A673 (cell line): ENCODE measurements around the gene HLA-DQB1. TPM values are rescaled to one million over a fixed set of nuclear protein-coding genes. Genes with fewer than 3 reads are reported as not detected.

Experiments
- BruUV-seq: library from RNA; stranded (reverse); fragments of 400-500 nt; replicated peaks from 2 replicates; lab custom pipeline; 2021; lab: Mats Ljungman, UMichigan
- CTCF ChIA-PET: fragments of 300-600 bp; sonication (Branson Sonifier 250); formaldehyde crosslinking; loops from one replicate; lab custom pipeline; 2022; ENCODE audit warnings: antibody characterized with exemption; lab: Charles Lee
- POLR2A ChIA-PET: fragments of 300-600 bp; sonication (Branson Sonifier 250); formaldehyde crosslinking; loops from one replicate; lab custom pipeline; 2022; ENCODE audit warnings: antibody characterized with exemption; ENCODE audit not compliant: low non-redundant PET; lab: Charles Lee
- DNase-seq: peaks from one replicate; pipeline ENCODE4 v3.0.0-alpha.2; 2015; ENCODE audit warnings: low spot score
- H3K27ac ChIP-seq: fragments of 200-600 bp; sonication (generic); 2 replicates; pipeline ENCODE4 v1.5.1; 2016; ENCODE audit warnings: mixed run types, low read depth, mild to moderate bottlenecking, mixed read lengths, antibody characterized with exemption, low read length; ENCODE audit not compliant: poor library complexity, severe bottlenecking
- H3K27me3 ChIP-seq: fragments of 200-600 bp; sonication (generic); replicated peaks from 2 replicates; pipeline ENCODE4 v1.6.1; 2017; ENCODE audit warnings: mixed run types, low read depth, mild to moderate bottlenecking, mixed read lengths, antibody characterized with exemption, low read length; ENCODE audit not compliant: insufficient read depth, poor library complexity
- H3K36me3 ChIP-seq: fragments of 200-600 bp; sonication (generic); 2 replicates; pipeline ENCODE4 v1.6.1; 2016; ENCODE audit warnings: mixed run types, mild to moderate bottlenecking, mixed read lengths, antibody characterized with exemption, low read length; ENCODE audit not compliant: insufficient read depth, poor library complexity, severe bottlenecking
- H3K4me1 ChIP-seq: fragments of 200-600 bp; sonication (generic); 2 replicates; pipeline ENCODE4 v1.6.1; 2017; ENCODE audit warnings: mixed run types, mild to moderate bottlenecking, mixed read lengths, antibody characterized with exemption, low read length; ENCODE audit not compliant: insufficient read depth, poor library complexity, severe bottlenecking
- H3K4me3 ChIP-seq: fragments of 200-600 bp; sonication (generic); 2 replicates; pipeline ENCODE4 v1.5.1; 2016; ENCODE audit warnings: low read depth, mixed run types, mild to moderate bottlenecking, mixed read lengths, low read length; ENCODE audit not compliant: poor library complexity, severe bottlenecking
- H3K9me3 ChIP-seq: fragments of 200-600 bp; sonication (generic); 2 replicates; pipeline ENCODE4 v1.6.1; 2016; ENCODE audit warnings: mixed run types, low read depth, mild to moderate bottlenecking, mixed read lengths, antibody characterized with exemption, low read length; ENCODE audit not compliant: poor library complexity, severe bottlenecking
- CTCF ChIP-seq: fragments of 300-800, 200-600 bp; sonication (generic); conservative IDR thresholded peaks from 2 replicates; pipeline ENCODE4 v1.5.1; 2017; ENCODE audit warnings: low read depth, mild to moderate bottlenecking, antibody characterized with exemption, low read length, moderate library complexity, mixed read lengths
- EZH2 ChIP-seq: fragments of 200-600 bp; sonication (generic); IDR thresholded peaks from 2 replicates; pipeline ENCODE4 v1.6.1; 2017; ENCODE audit warnings: borderline replicate concordance, low read depth, mild to moderate bottlenecking, mixed read lengths, antibody characterized with exemption, low read length; ENCODE audit not compliant: poor library complexity, severe bottlenecking
- intact Hi-C: fragments of 100-400 bp; cut with micrococcal nuclease; formaldehyde crosslinking; loops from one replicate; pipeline ENCODE4 v1.10.0; 2022; ENCODE audit not compliant: unreplicated experiment
- total RNA-seq: library from RNA; stranded (reverse); gene quantifications from 2 replicates; pipeline ENCODE4 v1.2.3, GENCODE V29; 2021

Gene HLA-DQB1
- total RNA-seq, 1 experiment from 2014 or later, result not detected

GRCh38 chr6:32621372-32621771 is 45.1 kb downstream of the HLA-DQB1 start:
- no TSS peak for BruUV-seq
- no peak for DNase-seq
- Histone ChIP-seq H3K36me3 (no peaks in the 10 kb centered on the region), H3K4me1 (no peaks in the 10 kb centered on the region), H3K9me3 (no peaks in the 10 kb centered on the region), H3K4me3 (no peak overlapping the region), H3K27ac (no peak overlapping the region), H3K27me3 (no peaks in the 10 kb centered on the region)
- intact Hi-C loops, result loop anchor here (5.0 kb wide), 1 partner anchor 166 kb away; no protein-coding TSS in a partner anchor
- ChIA-PET CTCF (interaction anchor here (0.6 to 1.5 kb wide), 4 partner anchors 61 to 615 kb away, joined by 6 to 12 read pairs (median 8); no protein-coding TSS in a partner anchor), POLR2A (no interaction called here)
- no peak for TF ChIP-seq CTCF
- TF ChIP-seq EZH2, result no peak

GRCh38 chr6:32617751-32618150 is 48.7 kb downstream of the HLA-DQB1 start:
- H3K27ac ChIP-seq, result no peak overlapping the region
- POLR2A ChIA-PET, result no interaction called here
- intact Hi-C loops, result no loop called here
- no peaks in the 10 kb centered on the region for H3K9me3 ChIP-seq
- no peaks in the 10 kb centered on the region for H3K27me3 ChIP-seq
- no peaks in the 10 kb centered on the region for H3K36me3 ChIP-seq
- no peak for TF ChIP-seq CTCF
- TF ChIP-seq EZH2, result no peak
- CTCF ChIA-PET, result no interaction called here
- BruUV-seq, result no TSS peak
- no peak overlapping the region for H3K4me3 ChIP-seq
- no peaks in the 10 kb centered on the region for H3K4me1 ChIP-seq
- DNase-seq, result no peak

GRCh38 chr6:32615885-32616532 is 50.4 kb downstream of the HLA-DQB1 start:
- ChIA-PET CTCF (no interaction called here), POLR2A (no interaction called here)
- no peak overlapping the region for H3K27ac ChIP-seq

More at GRCh38 chr6:32615885-32616532, 50.4 kb downstream of the HLA-DQB1 start:
- Histone ChIP-seq H3K36me3 (no peaks in the 10 kb centered on the region), H3K27me3 (no peaks in the 10 kb centered on the region), H3K4me3 (no peak overlapping the region), H3K9me3 (no peaks in the 10 kb centered on the region), H3K4me1 (no peaks in the 10 kb centered on the region)
- intact Hi-C loops, result no loop called here
- no TSS peak for BruUV-seq
- no peak for DNase-seq
- TF ChIP-seq EZH2 (no peak), CTCF (no peak)
